ENCODE measurements around the gene NUCB1. TPM values are rescaled to one million over a fixed set of nuclear protein-coding genes. Genes with fewer than 3 reads are reported as not detected.
"Not testable (repeated sequence)": the region's sequence is repeated elsewhere in the genome, so short reads cannot be mapped to it uniquely, and the experiment has no call there.

Gene NUCB1
- total and polyA plus RNA-seq, 9 of the 15 experiments (the other 6 are each of a cell fraction or from before 2014, with no cell fraction given), result 3.1 to 153 (median 71.7) TPM

DNA sequence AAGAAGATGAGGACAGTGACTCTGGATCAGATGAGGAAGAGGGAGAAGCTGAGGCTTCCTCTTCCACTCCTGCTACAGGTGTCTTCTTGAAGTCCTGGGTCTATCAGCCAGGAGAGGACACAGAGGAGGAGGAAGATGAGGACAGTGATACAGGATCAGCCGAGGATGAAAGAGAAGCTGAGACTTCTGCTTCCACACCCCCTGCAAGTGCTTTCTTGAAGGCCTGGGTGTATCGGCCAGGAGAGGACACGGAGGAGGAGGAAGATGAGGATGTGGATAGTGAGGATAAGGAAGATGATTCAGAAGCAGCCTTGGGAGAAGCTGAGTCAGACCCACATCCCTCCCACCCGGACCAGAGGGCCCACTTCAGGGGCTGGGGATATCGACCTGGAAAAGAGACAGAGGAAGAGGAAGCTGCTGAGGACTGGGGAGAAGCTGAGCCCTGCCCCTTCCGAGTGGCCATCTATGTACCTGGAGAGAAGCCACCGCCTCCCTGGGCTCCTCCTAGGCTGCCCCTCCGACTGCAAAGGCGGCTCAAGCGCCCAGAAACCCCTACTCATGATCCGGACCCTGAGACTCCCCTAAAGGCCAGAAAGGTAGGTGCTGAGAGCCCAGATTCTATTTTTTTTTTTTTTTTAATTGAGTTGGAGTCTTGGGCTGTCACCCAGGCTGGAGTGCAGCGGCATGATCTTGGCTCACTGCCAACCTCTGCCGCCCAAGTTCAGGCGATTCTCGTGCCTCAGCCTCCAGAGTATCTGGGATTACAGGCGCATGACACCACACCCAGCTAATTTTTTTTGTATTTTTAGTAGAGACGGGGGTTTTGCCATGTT is 25.6 kb upstream of the NUCB1 start (continued):
- TF ChIP-seq, protein P1, sequence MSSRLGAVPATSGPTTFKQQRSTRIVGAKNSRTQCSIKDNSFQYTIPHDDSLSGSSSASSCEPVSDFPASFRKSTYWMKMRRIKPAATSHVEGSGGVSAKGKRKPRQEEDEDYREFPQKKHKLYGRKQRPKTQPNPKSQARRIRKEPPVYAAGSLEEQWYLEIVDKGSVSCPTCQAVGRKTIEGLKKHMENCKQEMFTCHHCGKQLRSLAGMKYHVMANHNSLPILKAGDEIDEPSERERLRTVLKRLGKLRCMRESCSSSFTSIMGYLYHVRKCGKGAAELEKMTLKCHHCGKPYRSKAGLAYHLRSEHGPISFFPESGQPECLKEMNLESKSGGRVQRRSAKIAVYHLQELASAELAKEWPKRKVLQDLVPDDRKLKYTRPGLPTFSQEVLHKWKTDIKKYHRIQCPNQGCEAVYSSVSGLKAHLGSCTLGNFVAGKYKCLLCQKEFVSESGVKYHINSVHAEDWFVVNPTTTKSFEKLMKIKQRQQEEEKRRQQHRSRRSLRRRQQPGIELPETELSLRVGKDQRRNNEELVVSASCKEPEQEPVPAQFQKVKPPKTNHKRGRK (tag; IDR thresholded peaks at IDR 0.05), result no peak

DNA sequence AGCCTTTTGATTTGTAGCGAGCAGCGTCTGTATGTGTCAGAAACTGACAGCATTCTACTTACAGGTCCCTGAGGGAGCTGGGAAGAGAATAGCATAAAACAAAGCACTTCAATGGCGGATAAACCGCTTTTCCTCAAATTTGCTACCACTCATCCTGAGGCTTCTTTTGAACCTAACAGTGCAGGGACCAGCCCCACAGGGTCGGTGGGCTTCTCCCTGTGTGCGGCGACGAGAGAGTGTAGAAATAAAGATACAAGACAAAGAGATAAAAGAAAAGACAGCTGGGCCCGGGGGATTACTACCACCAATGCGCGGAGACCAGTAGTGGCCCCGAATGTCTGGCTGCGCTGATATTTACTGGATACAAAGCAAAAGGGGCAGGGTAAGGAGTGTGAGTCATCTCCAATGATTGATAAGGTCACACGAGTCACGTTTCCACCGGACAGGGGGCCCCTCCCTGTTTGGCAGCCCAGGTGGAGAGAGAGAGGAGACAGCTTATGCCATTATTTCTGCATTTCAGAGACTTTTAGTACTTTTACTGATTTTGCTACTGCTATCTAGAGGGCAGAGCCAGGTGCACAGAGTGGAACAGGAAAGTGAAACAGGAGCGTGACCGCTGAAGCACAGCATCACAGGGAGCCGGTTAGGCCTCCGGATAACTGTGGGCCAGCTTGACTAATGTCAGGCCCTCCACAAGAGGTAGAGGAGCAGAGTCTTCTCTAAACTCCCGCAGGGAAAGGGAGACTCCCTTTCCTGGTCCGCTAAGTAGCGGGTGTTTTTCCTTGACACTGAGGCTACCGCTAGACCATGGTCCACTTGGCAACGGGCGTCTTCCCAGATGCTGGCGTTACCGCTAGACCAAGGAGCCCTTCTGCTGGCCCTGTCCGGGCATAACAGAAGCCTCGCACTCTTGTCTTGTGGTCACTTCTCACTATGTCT is 23.8 kb upstream of the NUCB1 start:
- H3K79me2 ChIP-seq (ENCODE audit: control insufficient read depth, insufficient read depth, low read length), result peaks cover 56% of the 10 kb centered on the region
- CTCF ChIA-PET (ENCODE audit: low intra/inter-chr PET ratio); H2AFZ ChIP-seq (ENCODE audit: low read depth, low read length); H3K9me1 ChIP-seq (ENCODE audit: control insufficient read depth, insufficient read depth, low read length); H3K9me3 ChIP-seq (replicated peaks; ENCODE audit: control insufficient read depth, insufficient read depth, low read depth, low read length); H3K27me3 ChIP-seq (ENCODE audit: control insufficient read depth in 2 of 2, insufficient read depth in 2 of 2, low read length in 2 of 2); intact Hi-C loops (cut with micrococcal nuclease): not testable (repeated sequence)
- POLR2A ChIA-PET, result interaction anchor here (0.6 to 12.2 kb wide), 35 partner anchors 9 to 1266 kb away, joined by 3 to 439 read pairs (median 6); partner anchors contain the start of genes BAX, BCAT2, DHDH and FTL
- peaks cover 37% of the 10 kb centered on the region for H4K20me1 ChIP-seq (replicated peaks; ENCODE audit: control insufficient read depth, insufficient read depth, low read length)
- H3K4me3 ChIP-seq, result peak overlapping the region; percentile 87
- FAIRE-seq, result peak; percentile 83
- ATAC-seq, result peak; percentile 6
- 9% methylated on average over 30 of the region's 30 CpGs for WGBS (ENCODE audit: insufficient coverage, low coverage, missing lambda C conversion rate)
- BruUV-seq (replicated peaks), result TSS peak; percentile 93
- peak in 2 of 4 experiments; percentile 24 to 92 for DNase-seq (ENCODE audit: extremely low read depth in 1 of 4, low spot score in 3 of 4)
- peaks cover 25 to 47% of the 10 kb centered on the region in 2 experiments for H3K4me1 ChIP-seq (replicated peaks in 1 of 2; ENCODE audit: control insufficient read depth in 2 of 2, insufficient read depth in 2 of 2, low read length in 2 of 2)
- in situ Hi-C loops (cut with MboI), result loop anchor here (10.0 kb wide), 1 partner anchor 88 kb away; the partner anchor contains the start of gene FTL
- H3K36me3 ChIP-seq (ENCODE audit: control insufficient read depth, insufficient read depth, low read length), result peaks cover 42% of the 10 kb centered on the region
- H3K4me2 ChIP-seq (ENCODE audit: insufficient read depth, low read length), result peak overlapping the region; percentile 95
- H3K9ac ChIP-seq (ENCODE audit: insufficient read depth in 1 of 2, low read depth in 2 of 2, low read length in 2 of 2), result peak overlapping the region; percentile 91 to 92
- peak overlapping the region; percentile 94 for H3K27ac ChIP-seq (ENCODE audit: extremely low read depth, low read depth, low read length)
- TF ChIP-seq JUND (IDR thresholded peaks at IDR 0.05; ENCODE audit: borderline replicate concordance, low read depth, low read length) (peak; percentile 97), JUND (tag; IDR thresholded peaks at IDR 0.05; ENCODE audit: borderline replicate concordance, low read depth, low read length) (peak; percentile 97; the same call in 2 of the 3 replicates), E2F3 (CRISPR knock-in tag; IDR thresholded peaks at IDR 0.05) (0 out of 2 replicates have a peak, but pooled peaks have one; percentile 44)
- TF ChIP-seq, protein P2, sequence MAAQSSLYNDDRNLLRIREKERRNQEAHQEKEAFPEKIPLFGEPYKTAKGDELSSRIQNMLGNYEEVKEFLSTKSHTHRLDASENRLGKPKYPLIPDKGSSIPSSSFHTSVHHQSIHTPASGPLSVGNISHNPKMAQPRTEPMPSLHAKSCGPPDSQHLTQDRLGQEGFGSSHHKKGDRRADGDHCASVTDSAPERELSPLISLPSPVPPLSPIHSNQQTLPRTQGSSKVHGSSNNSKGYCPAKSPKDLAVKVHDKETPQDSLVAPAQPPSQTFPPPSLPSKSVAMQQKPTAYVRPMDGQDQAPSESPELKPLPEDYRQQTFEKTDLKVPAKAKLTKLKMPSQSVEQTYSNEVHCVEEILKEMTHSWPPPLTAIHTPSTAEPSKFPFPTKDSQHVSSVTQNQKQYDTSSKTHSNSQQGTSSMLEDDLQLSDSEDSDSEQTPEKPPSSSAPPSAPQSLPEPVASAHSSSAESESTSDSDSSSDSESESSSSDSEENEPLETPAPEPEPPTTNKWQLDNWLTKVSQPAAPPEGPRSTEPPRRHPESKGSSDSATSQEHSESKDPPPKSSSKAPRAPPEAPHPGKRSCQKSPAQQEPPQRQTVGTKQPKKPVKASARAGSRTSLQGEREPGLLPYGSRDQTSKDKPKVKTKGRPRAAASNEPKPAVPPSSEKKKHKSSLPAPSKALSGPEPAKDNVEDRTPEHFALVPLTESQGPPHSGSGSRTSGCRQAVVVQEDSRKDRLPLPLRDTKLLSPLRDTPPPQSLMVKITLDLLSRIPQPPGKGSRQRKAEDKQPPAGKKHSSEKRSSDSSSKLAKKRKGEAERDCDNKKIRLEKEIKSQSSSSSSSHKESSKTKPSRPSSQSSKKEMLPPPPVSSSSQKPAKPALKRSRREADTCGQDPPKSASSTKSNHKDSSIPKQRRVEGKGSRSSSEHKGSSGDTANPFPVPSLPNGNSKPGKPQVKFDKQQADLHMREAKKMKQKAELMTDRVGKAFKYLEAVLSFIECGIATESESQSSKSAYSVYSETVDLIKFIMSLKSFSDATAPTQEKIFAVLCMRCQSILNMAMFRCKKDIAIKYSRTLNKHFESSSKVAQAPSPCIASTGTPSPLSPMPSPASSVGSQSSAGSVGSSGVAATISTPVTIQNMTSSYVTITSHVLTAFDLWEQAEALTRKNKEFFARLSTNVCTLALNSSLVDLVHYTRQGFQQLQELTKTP (IDR thresholded peaks at IDR 0.05; ENCODE audit: low read depth in 1 of 2, partially characterized antibody in 2 of 2), result peak; percentile 32 to 80
- TF ChIP-seq, protein P3, sequence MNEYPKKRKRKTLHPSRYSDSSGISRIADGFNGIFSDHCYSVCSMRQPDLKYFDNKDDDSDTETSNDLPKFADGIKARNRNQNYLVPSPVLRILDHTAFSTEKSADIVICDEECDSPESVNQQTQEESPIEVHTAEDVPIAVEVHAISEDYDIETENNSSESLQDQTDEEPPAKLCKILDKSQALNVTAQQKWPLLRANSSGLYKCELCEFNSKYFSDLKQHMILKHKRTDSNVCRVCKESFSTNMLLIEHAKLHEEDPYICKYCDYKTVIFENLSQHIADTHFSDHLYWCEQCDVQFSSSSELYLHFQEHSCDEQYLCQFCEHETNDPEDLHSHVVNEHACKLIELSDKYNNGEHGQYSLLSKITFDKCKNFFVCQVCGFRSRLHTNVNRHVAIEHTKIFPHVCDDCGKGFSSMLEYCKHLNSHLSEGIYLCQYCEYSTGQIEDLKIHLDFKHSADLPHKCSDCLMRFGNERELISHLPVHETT (CRISPR knock-in tag; conservative IDR thresholded peaks at IDR 0.05 in 1 of 2, IDR thresholded peaks at IDR 0.05 in 1 of 2), result peak in 1 of 2 experiments; percentile 20; a peak in 1 of 4 replicates
